Fibroblast of lung (primary cell): ENCODE data around the gene DAZAP1. TPM values are rescaled to one million over a fixed set of nuclear protein-coding genes. Genes with fewer than 3 reads are reported as not detected.

Source experiments
- DNase-seq, 2 donors: peaks; one replicate each; pipeline versions ENCODE4 v3.0.0 to v3.0.0-alpha.2; 2010; ENCODE audit warnings: low read depth in 2 of 2
- H2AFZ ChIP-seq: 2 replicates; pipeline ENCODE4 v1.5.1; 2012; ENCODE audit warnings: low read length, control low read depth, inconsistent platforms
- H3K27ac ChIP-seq: 2 replicates; pipeline ENCODE4 v1.5.1; 2011; ENCODE audit warnings: low read length, control low read depth; ENCODE audit not compliant: insufficient read depth
- H3K27me3 ChIP-seq: 2 replicates; pipeline ENCODE4 v1.5.1; 2011; ENCODE audit warnings: mild to moderate bottlenecking, low read length; ENCODE audit not compliant: control insufficient read depth, insufficient read depth
- H3K36me3 ChIP-seq: 2 replicates; pipeline ENCODE4 v1.5.1; 2011; ENCODE audit warnings: low read length; ENCODE audit not compliant: control insufficient read depth, insufficient read depth
- H3K4me1 ChIP-seq: 2 replicates; pipeline ENCODE4 v1.5.1; 2011; ENCODE audit warnings: low read length; ENCODE audit not compliant: control insufficient read depth, insufficient read depth; ENCODE audit errors: extremely low read depth
- H3K4me2 ChIP-seq: 2 replicates; pipeline ENCODE4 v1.5.1; 2011; ENCODE audit warnings: low read length, control low read depth; ENCODE audit not compliant: insufficient read depth; ENCODE audit errors: extremely low read depth
- H3K4me3 ChIP-seq, 4 experiments: fragments of 200-600 bp in 1 of 4; sonication (generic) in 1 of 4; replicated peaks in 1 of 4; 2 replicates each; pipeline ENCODE4 v1.5.1; 2011 to 2016; ENCODE audit warnings: low read length in 4 of 4, low read depth in 3 of 4, mild to moderate bottlenecking in 3 of 4, control low read depth in 2 of 4, inconsistent platforms in 1 of 4, mixed read lengths in 1 of 4; ENCODE audit not compliant: insufficient read depth in 1 of 4; ENCODE audit errors: control extremely low read depth in 1 of 4
- H3K79me2 ChIP-seq: 2 replicates; pipeline ENCODE4 v1.5.1; 2012; ENCODE audit warnings: mild to moderate bottlenecking, low read length, inconsistent platforms; ENCODE audit not compliant: control insufficient read depth, insufficient read depth
- H3K9ac ChIP-seq: 2 replicates; pipeline ENCODE4 v1.5.1; 2011; ENCODE audit warnings: mild to moderate bottlenecking, low read length, control low read depth; ENCODE audit not compliant: insufficient read depth
- H3K9me3 ChIP-seq: 2 replicates; pipeline ENCODE4 v1.5.1; 2012; ENCODE audit warnings: low read depth, low read length; ENCODE audit not compliant: control insufficient read depth, insufficient read depth
- H4K20me1 ChIP-seq: 2 replicates; pipeline ENCODE4 v1.5.1; 2011; ENCODE audit warnings: low read length; ENCODE audit not compliant: control insufficient read depth, insufficient read depth; ENCODE audit errors: extremely low read depth
- EZH2 ChIP-seq: IDR thresholded peaks from 2 replicates; pipeline ENCODE4 v1.5.1; 2012; ENCODE audit warnings: low read length, control low read depth, mild to moderate bottlenecking; ENCODE audit errors: missing control alignments
- polyA plus RNA-seq, 2 donors: library from polyadenylated mRNA; depleted of rRNA in 1 of 2; stranded (reverse) in 1 of 2; unstranded in 1 of 2; fragments of >200 nt; gene quantifications; 2 replicates each; pipeline ENCODE4 v1.2.1, GENCODE V29; 2011 to 2012; ENCODE audit warnings: missing spikeins in 1 of 2
- total RNA-seq: library from RNA; depleted of rRNA; stranded (reverse); fragments of >200 nt; gene quantifications from 2 replicates; pipeline ENCODE4 v1.2.1, GENCODE V29; 2014
- TF ChIP-seq, protein P1 (sequence below), 2 donors: IDR thresholded peaks in 1 of 2; conservative IDR thresholded peaks in 1 of 2; 1 replicate in 1 of 2; 2 replicates in 1 of 2; pipeline ENCODE4 v1.5.1; 2011 to 2012; ENCODE audit warnings: low read length in 2 of 2, control low read depth in 1 of 2, inconsistent platforms in 1 of 2, low read depth in 1 of 2, mild to moderate bottlenecking in 1 of 2

Gene DAZAP1
- total and polyA plus RNA-seq, 2 donors (not counting 1 experiment from before 2014, with no cell fraction given) = 44.6 to 49.5 TPM

DNA sequence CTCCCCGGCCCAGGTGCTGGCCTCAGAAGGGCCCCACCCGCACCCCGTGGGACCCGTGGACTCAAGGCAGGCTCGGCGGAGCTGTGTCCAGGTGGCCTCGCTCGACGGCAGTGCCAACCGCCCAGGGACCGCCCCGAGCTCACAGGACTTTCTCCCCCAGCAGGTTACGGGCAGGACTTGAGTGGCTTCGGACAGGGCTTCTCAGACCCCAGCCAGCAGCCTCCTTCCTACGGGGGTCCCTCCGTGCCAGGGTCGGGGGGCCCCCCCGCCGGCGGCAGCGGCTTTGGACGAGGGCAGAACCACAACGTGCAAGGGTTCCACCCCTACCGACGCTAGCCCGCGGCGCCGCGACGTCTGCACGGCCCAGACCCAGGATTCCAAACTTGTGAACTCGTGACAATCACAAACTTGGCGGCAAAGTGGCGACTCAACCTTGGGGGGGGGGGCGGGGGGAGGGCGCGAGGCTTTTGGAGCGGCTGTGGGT, 27.2 kb downstream of the DAZAP1 start:
- Histone ChIP-seq H4K20me1 (no peaks in the 10 kb centered on the region), H3K4me3 (no peak overlapping the region), H3K9ac (no peak overlapping the region), H3K79me2 (peaks cover 16% of the 10 kb centered on the region), H3K9me3 (no peaks in the 10 kb centered on the region), H3K27me3 (no peaks in the 10 kb centered on the region), H3K4me2 (no peak overlapping the region), H3K27ac (no peak overlapping the region), H2AFZ (no peak overlapping the region), H3K36me3 (peaks cover 33% of the 10 kb centered on the region), H3K4me1 (no peaks in the 10 kb centered on the region)
- no peak for DNase-seq
- TF ChIP-seq EZH2 = no peak
- TF ChIP-seq, protein P1, sequence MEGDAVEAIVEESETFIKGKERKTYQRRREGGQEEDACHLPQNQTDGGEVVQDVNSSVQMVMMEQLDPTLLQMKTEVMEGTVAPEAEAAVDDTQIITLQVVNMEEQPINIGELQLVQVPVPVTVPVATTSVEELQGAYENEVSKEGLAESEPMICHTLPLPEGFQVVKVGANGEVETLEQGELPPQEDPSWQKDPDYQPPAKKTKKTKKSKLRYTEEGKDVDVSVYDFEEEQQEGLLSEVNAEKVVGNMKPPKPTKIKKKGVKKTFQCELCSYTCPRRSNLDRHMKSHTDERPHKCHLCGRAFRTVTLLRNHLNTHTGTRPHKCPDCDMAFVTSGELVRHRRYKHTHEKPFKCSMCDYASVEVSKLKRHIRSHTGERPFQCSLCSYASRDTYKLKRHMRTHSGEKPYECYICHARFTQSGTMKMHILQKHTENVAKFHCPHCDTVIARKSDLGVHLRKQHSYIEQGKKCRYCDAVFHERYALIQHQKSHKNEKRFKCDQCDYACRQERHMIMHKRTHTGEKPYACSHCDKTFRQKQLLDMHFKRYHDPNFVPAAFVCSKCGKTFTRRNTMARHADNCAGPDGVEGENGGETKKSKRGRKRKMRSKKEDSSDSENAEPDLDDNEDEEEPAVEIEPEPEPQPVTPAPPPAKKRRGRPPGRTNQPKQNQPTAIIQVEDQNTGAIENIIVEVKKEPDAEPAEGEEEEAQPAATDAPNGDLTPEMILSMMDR (conservative IDR thresholded peaks at IDR 0.05 in 1 of 2, IDR thresholded peaks at IDR 0.05 in 1 of 2; ENCODE audit: low read depth in 1 of 2, low read length in 2 of 2) = no peak

DNA sequence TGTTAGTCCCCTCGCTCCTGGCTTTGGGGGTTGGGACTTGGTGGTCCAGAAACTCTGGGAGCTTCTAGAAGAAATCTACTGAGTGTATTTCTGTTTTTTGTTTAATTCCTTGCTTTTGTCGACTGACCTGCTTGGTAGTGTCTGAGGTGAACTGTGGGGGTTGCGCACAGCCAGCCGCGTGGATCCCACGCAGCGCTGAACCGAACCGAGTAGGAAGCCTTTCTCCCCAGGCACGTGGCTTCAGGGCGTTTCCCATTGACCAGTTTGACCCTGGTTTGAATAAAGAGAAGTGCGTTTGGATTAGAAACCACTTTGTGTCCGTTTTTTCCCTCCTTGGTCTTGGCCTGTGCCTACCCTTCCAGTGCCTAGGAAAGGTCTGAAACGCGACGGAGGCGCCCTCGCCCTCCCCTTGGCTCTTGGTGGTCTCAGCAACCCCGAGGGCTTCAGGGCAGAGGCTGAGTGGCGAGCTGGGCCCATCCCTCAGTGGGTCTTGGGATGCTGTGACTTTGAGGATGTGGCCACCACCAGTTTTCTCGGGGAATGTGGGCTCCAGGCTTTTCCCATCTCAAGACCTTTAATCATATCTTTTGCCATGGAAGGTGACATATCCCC, 28.1 kb downstream of the DAZAP1 start:
- DNase-seq = no peak
- no peaks in the 10 kb centered on the region for H3K9me3 ChIP-seq
- peaks cover 24% of the 10 kb centered on the region for H3K79me2 ChIP-seq
- no peak overlapping the region for H3K27ac ChIP-seq
- no peaks in the 10 kb centered on the region for H4K20me1 ChIP-seq
- H2AFZ ChIP-seq = no peak overlapping the region
- H3K4me2 ChIP-seq = no peak overlapping the region
- no peak overlapping the region for H3K9ac ChIP-seq
- no peak for TF ChIP-seq EZH2
- TF ChIP-seq, protein P1 (conservative IDR thresholded peaks at IDR 0.05 in 1 of 2, IDR thresholded peaks at IDR 0.05 in 1 of 2; ENCODE audit: low read depth in 1 of 2, low read length in 2 of 2) = no peak
- H3K36me3 ChIP-seq = peaks cover 38% of the 10 kb centered on the region
- no peaks in the 10 kb centered on the region for H3K27me3 ChIP-seq
- H3K4me3 ChIP-seq = no peak overlapping the region
- peaks cover 2% of the 10 kb centered on the region for H3K4me1 ChIP-seq

DNA sequence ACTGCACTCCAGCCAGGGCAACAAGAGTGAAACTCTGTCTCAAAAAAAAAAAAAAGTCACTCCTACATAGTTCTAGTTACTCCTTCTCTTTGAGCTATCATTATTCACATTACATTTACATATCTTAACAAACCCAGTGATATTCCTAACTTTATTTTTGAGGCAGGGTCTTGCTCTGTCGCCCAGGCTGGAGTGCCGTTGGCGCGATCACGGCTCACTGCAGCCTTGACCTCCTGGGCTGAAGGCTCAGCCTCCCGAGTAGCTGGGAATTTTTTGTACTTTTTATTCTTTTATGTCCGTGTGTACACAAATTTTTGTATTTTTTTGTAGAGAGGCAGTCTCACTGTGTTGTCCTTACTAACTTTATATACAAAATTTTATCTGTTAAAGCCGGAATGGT, 30.2 kb downstream of the DAZAP1 start:
- Histone ChIP-seq H3K27me3 (no peaks in the 10 kb centered on the region), H3K27ac (no peak overlapping the region), H3K9ac (peak overlapping the region; percentile 7), H3K4me2 (peak overlapping the region; percentile 68), H3K9me3 (no peaks in the 10 kb centered on the region), H3K36me3 (peaks cover 48% of the 10 kb centered on the region), H4K20me1 (no peaks in the 10 kb centered on the region), H3K4me3 (peak overlapping the region in 1 of 4 experiments; percentile 95), H3K79me2 (peaks cover 34% of the 10 kb centered on the region), H2AFZ (peak overlapping the region; percentile 53), H3K4me1 (peaks cover 2% of the 10 kb centered on the region)
- TF ChIP-seq EZH2 = no peak
- TF ChIP-seq, protein P1 (conservative IDR thresholded peaks at IDR 0.05 in 1 of 2, IDR thresholded peaks at IDR 0.05 in 1 of 2; ENCODE audit: low read depth in 1 of 2, low read length in 2 of 2) = no peak
- no peak for DNase-seq
